ENCODE measurements around the gene CREBL2.

DNA sequence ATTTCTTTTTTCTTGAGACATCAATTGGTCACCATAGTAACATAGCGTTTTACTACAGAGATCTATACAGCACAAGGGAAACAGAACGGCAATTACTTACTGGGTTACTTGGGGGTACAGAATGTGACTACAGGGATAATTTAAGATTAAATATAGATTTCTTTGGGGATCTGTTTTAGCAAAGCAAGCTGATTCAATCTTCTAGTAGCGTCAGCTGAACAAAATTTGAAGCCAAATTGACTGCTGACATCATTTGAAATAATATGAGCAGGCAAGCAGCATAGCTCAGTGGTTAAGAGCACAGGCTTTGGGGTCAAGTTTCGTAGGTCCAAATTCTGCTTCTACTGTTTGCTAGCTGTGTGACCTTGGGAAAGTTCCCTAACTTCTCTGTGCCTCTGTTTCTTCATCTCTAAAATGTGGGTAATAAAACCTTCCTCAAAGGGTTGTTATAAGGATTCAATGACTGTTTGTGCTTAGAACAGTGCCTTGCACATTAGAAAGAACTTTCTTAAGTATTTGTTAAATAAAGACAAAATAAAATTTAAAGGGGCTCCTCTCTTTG, 71.5 kb downstream of the CREBL2 start:
- TF ChIP-seq CTCF (conservative IDR thresholded peaks at IDR 0.05 in 1 of 2, IDR thresholded peaks at IDR 0.05 in 1 of 2; ENCODE audit: extremely low read depth in 1 of 2, insufficient read depth in 1 of 2, low read depth in 1 of 2, low read length in 2 of 2) (no peak), EZH2 (IDR thresholded peaks at IDR 0.05; ENCODE audit: borderline replicate concordance, low read length) (no peak)
